Upper lobe of right lung (tissue), 1 donor: ENCODE results near the gene RPGR. TPM values are rescaled to one million over a fixed set of nuclear protein-coding genes. Genes with fewer than 3 reads are reported as not detected.

Experiments
- ATAC-seq: fragments of 200-7000 bp; cut with Tn5 transposase; one replicate; pipeline ENCODE4 v1.9.1; 2020; ENCODE audit warnings: mild to moderate bottlenecking, moderate library complexity
- DNase-seq: peaks from one replicate; pipeline ENCODE4 v3.0.0-alpha.2; 2020
- H3K27ac ChIP-seq: fragments of 200-600 bp; one replicate; pipeline ENCODE4 v1.8.0; 2022
- H3K27me3 ChIP-seq: fragments of 200-600 bp; one replicate; pipeline ENCODE4 v1.8.0; 2022; ENCODE audit warnings: mild to moderate bottlenecking
- H3K36me3 ChIP-seq: fragments of 200-600 bp; one replicate; pipeline ENCODE4 v1.8.0; 2022
- H3K4me1 ChIP-seq: fragments of 200-600 bp; one replicate; pipeline ENCODE4 v1.8.0; 2022
- H3K4me3 ChIP-seq: fragments of 200-600 bp; one replicate; pipeline ENCODE4 v1.8.0; 2022; ENCODE audit warnings: mild to moderate bottlenecking
- H3K9me3 ChIP-seq: fragments of 200-600 bp; one replicate; pipeline ENCODE4 v1.8.0; 2022
- CTCF ChIP-seq: fragments of 200-600 bp; IDR thresholded peaks from one replicate; pipeline ENCODE4 v1.8.0; 2022; ENCODE audit warnings: antibody characterized with exemption
- intact Hi-C: fragments of 100-400 bp; cut with DNase I; formaldehyde crosslinking; loops from one replicate; pipeline ENCODE4 v1.11.0; 2022
- total RNA-seq: library from RNA; stranded (reverse); fragmentation: NEBNext Ultra II Directional; extraction: Animal tissue kit (Norgen Biotek cat#: 25700); gene quantifications from one replicate; pipeline ENCODE4 v1.2.1, GENCODE V29; 2021
- donor health status: DM: no; HTN: yes; CAD: no; lungs with severe emphysema.

Gene RPGR
- total RNA-seq, 1 donor from 2014 or later = 18.0 TPM

- no peak overlapping the region for H3K27ac ChIP-seq
- intact Hi-C loops = no loop called here
- DNase-seq (no peak), ATAC-seq (peak; percentile 56)
- no peaks in the 10 kb centered on the region for H3K36me3 ChIP-seq
- no peaks in the 10 kb centered on the region for H3K27me3 ChIP-seq
- H3K4me1 ChIP-seq = no peaks in the 10 kb centered on the region
- no peak for TF ChIP-seq CTCF
- no peaks in the 10 kb centered on the region for H3K9me3 ChIP-seq
- no peak overlapping the region for H3K4me3 ChIP-seq
Measured at GRCh38 chrX:38233891-38234667, 93.2 kb downstream of the RPGR start.

GRCh38 chrX:38232079-38232686 lies 95.1 kb downstream of the RPGR start:
- Histone ChIP-seq H3K27me3 (no peaks in the 10 kb centered on the region), H3K36me3 (no peaks in the 10 kb centered on the region), H3K9me3 (no peaks in the 10 kb centered on the region), H3K27ac (no peak overlapping the region), H3K4me1 (no peaks in the 10 kb centered on the region), H3K4me3 (no peak overlapping the region)
- intact Hi-C loops = no loop called here
- no peak for DNase-seq
- TF ChIP-seq CTCF = no peak
- ATAC-seq = no peak

- Histone ChIP-seq H3K4me3 (no peak overlapping the region), H3K36me3 (no peaks in the 10 kb centered on the region), H3K27me3 (no peaks in the 10 kb centered on the region), H3K4me1 (no peaks in the 10 kb centered on the region), H3K27ac (no peak overlapping the region), H3K9me3 (no peaks in the 10 kb centered on the region)
- intact Hi-C loops = no loop called here
- no peak for TF ChIP-seq CTCF
- ATAC-seq = no peak
- no peak for DNase-seq
Measured at GRCh38 chrX:38225093-38225492, 102.2 kb downstream of the RPGR start.

GRCh38 chrX:38224160-38224559 lies 103.1 kb downstream of the RPGR start:
- no peaks in the 10 kb centered on the region for H3K36me3 ChIP-seq
- no peaks in the 10 kb centered on the region for H3K27me3 ChIP-seq
- no peak for DNase-seq
- H3K27ac ChIP-seq = no peak overlapping the region
- H3K9me3 ChIP-seq = no peaks in the 10 kb centered on the region
- no peak for TF ChIP-seq CTCF
- no peak overlapping the region for H3K4me3 ChIP-seq
- intact Hi-C loops = no loop called here
- no peak for ATAC-seq
- H3K4me1 ChIP-seq = no peaks in the 10 kb centered on the region

GRCh38 chrX:38221391-38221929 lies 105.8 kb downstream of the RPGR start:
- intact Hi-C loops = no loop called here

More at GRCh38 chrX:38221391-38221929, 105.8 kb downstream of the RPGR start:
- Histone ChIP-seq H3K4me1 (no peaks in the 10 kb centered on the region), H3K36me3 (no peaks in the 10 kb centered on the region), H3K27ac (no peak overlapping the region), H3K4me3 (no peak overlapping the region), H3K9me3 (no peaks in the 10 kb centered on the region), H3K27me3 (no peaks in the 10 kb centered on the region)
- no peak for TF ChIP-seq CTCF
- DNase-seq (no peak), ATAC-seq (no peak)
